GM12891 (cell line): ENCODE results near the gene CDH4.
"Not testable (repeated sequence)": the region's sequence is repeated elsewhere in the genome, so short reads cannot be mapped to it uniquely, and the experiment has no call there.

Experiments
- DNase-seq: peaks from one replicate; pipeline ENCODE4 v3.0.0; 2011; ENCODE audit warnings: low spot score; ENCODE audit not compliant: insufficient read length
- FAIRE-seq: peaks from 2 replicates; lab custom pipeline; 2011; peaks lifted over from hg19 to GRCh38; lab: Jason Lieb, UNC
- PAX5 ChIP-seq: IDR thresholded peaks from 2 replicates; pipeline ENCODE4 v1.6.1; 2011; ENCODE audit warnings: low read length, moderate library complexity, mild to moderate bottlenecking; ENCODE audit not compliant: insufficient read depth, severe bottlenecking
- POLR2A ChIP-seq: IDR thresholded peaks from 2 replicates; pipeline ENCODE4 v1.6.1; 2011; ENCODE audit warnings: low read depth, low read length, control low read depth
- POLR2AphosphoS5 ChIP-seq: IDR thresholded peaks from 2 replicates; pipeline ENCODE4 v1.6.1; 2011; ENCODE audit warnings: low read depth, low read length, control low read depth
- POU2F2 ChIP-seq: IDR thresholded peaks from 2 replicates; pipeline ENCODE4 v1.6.1; 2011; ENCODE audit warnings: low read depth, mild to moderate bottlenecking, control low read depth, low read length, moderate library complexity
- SPI1 ChIP-seq: IDR thresholded peaks from 2 replicates; pipeline ENCODE4 v1.6.1; 2011; ENCODE audit warnings: low read depth, low read length, control low read depth
- TAF1 ChIP-seq: IDR thresholded peaks from 2 replicates; pipeline ENCODE4 v1.6.1; 2011; ENCODE audit warnings: low read depth, low read length, control low read depth

CDH4 gene

GRCh38 chr20:61937146-61937962 is 685.3 kb downstream of the CDH4 start:
- DNase-seq: no peak
- no peak for FAIRE-seq
- TF ChIP-seq TAF1: no peak
- no peak for TF ChIP-seq SPI1
- no peak for TF ChIP-seq POLR2AphosphoS5
- TF ChIP-seq POU2F2: no peak
- no peak for TF ChIP-seq PAX5
- TF ChIP-seq POLR2A: no peak

GRCh38 chr20:61937963-61938838 is 686.1 kb downstream of the CDH4 start:
- no peak for DNase-seq
- TF ChIP-seq POU2F2 (no peak), POLR2AphosphoS5 (no peak)
- FAIRE-seq: no peak

GRCh38 chr20:61938839-61939690 is 687.0 kb downstream of the CDH4 start:
- no peak for TF ChIP-seq POU2F2
- TF ChIP-seq PAX5: no peak
- no peak for TF ChIP-seq POLR2A
- no peak for TF ChIP-seq TAF1
- TF ChIP-seq SPI1: no peak
- TF ChIP-seq POLR2AphosphoS5: no peak
- FAIRE-seq (no peak), DNase-seq (no peak)

GRCh38 chr20:61939691-61940360 is 687.8 kb downstream of the CDH4 start:
- DNase-seq (no peak), FAIRE-seq (no peak)
- no peak for TF ChIP-seq TAF1
- no peak for TF ChIP-seq POLR2AphosphoS5
- no peak for TF ChIP-seq POLR2A
- TF ChIP-seq POU2F2: no peak
- TF ChIP-seq PAX5: no peak
- TF ChIP-seq SPI1: no peak

GRCh38 chr20:61940491-61940890 is 688.4 kb downstream of the CDH4 start:
- no peak for DNase-seq
- FAIRE-seq: no peak
- TF ChIP-seq POU2F2 (no peak), POLR2AphosphoS5 (no peak), PAX5 (no peak), SPI1 (no peak), POLR2A (no peak)

GRCh38 chr20:61940976-61941720 is 689.1 kb downstream of the CDH4 start:
- FAIRE-seq (no peak), DNase-seq (no peak)
- TF ChIP-seq POLR2AphosphoS5 (no peak), POU2F2 (no peak), SPI1 (no peak), TAF1 (no peak)

- TF ChIP-seq POU2F2 (no peak), SPI1 (no peak), POLR2A (no peak), TAF1 (no peak), PAX5 (no peak), POLR2AphosphoS5 (no peak)
- DNase-seq (no peak), FAIRE-seq (no peak)
Measured at GRCh38 chr20:61941721-61942405, 689.8 kb downstream of the CDH4 start.

- no peak for TF ChIP-seq SPI1
- TF ChIP-seq TAF1: no peak
- TF ChIP-seq POLR2AphosphoS5: no peak
- no peak for TF ChIP-seq PAX5
- no peak for TF ChIP-seq POU2F2
- TF ChIP-seq POLR2A: no peak
- FAIRE-seq: no peak
- no peak for DNase-seq
Measured at GRCh38 chr20:61942526-61942925, 690.5 kb downstream of the CDH4 start.

- not testable (repeated sequence) for FAIRE-seq, DNase-seq
Measured at GRCh38 chr20:61944967-61945366, 692.9 kb downstream of the CDH4 start.

- not testable (repeated sequence) for DNase-seq, FAIRE-seq
Measured at GRCh38 chr20:61945495-61945894, 693.4 kb downstream of the CDH4 start.

- FAIRE-seq, DNase-seq: not testable (repeated sequence)
Measured at GRCh38 chr20:61948056-61948455, 696.0 kb downstream of the CDH4 start.
